Naive thymus-derived CD4-positive, alpha-beta T cell (primary cell): ENCODE measurements around the gene GRAMD2A. TPM values are rescaled to one million over a fixed set of nuclear protein-coding genes. Genes with fewer than 3 reads are reported as not detected.
A peak's percentile ranks its signal among the peaks of the same experiment; 100 is the strongest.

Experiments
- ATAC-seq: fragments of 150-1000 bp; cut with Tn5 transposase; 2 replicates; pipeline ENCODE4 v1.10.0; 2021; ENCODE audit warnings: mild to moderate bottlenecking, moderate library complexity
- CTCF ChIA-PET: fragments of 350-600 bp; sonication (Branson Sonifier 250); formaldehyde crosslinking; loops from one replicate; lab custom pipeline; 2021; ENCODE audit warnings: antibody characterized with exemption; lab: Charles Lee
- POLR2A ChIA-PET: fragments of 350-600 bp; sonication (Branson Sonifier 250); formaldehyde crosslinking; loops from one replicate; lab custom pipeline; 2021; ENCODE audit warnings: antibody characterized with exemption, inconsistent platforms; lab: Charles Lee
- DNase-seq, 9 donors: peaks; one replicate each; pipeline versions ENCODE4 v3.0.0 to v3.0.0-alpha.2; 2020 to 2022; ENCODE audit warnings: mixed read lengths in 1 of 9
- H3K27ac ChIP-seq: one replicate; pipeline ENCODE4 v1.7.0; 2013; ENCODE audit warnings: mild to moderate bottlenecking, low read depth, low read length, moderate library complexity
- H3K27me3 ChIP-seq, 2 donors: one replicate each; pipeline ENCODE4 v1.7.0; 2013; ENCODE audit warnings: low read length in 2 of 2, mild to moderate bottlenecking in 2 of 2, moderate library complexity in 2 of 2; ENCODE audit not compliant: control insufficient read depth in 2 of 2, insufficient read depth in 2 of 2
- H3K36me3 ChIP-seq, 3 experiments: 1 replicate in 2 of 3; 2 replicates in 1 of 3; pipeline ENCODE4 v1.7.0; 2013; ENCODE audit warnings: low read length in 3 of 3, mild to moderate bottlenecking in 3 of 3, moderate library complexity in 1 of 3; ENCODE audit not compliant: insufficient read depth in 3 of 3, control insufficient read depth in 2 of 3
- H3K4me1 ChIP-seq, 2 donors: one replicate each; pipeline ENCODE4 v1.7.0; 2013; ENCODE audit warnings: low read length in 2 of 2, mild to moderate bottlenecking in 2 of 2, moderate library complexity in 1 of 2; ENCODE audit not compliant: control insufficient read depth in 2 of 2, insufficient read depth in 2 of 2
- H3K4me3 ChIP-seq: 2 replicates; pipeline ENCODE4 v1.7.0; 2013; ENCODE audit warnings: mild to moderate bottlenecking, low read length
- H3K9me3 ChIP-seq, 3 experiments: 1 replicate in 2 of 3; 2 replicates in 1 of 3; pipeline ENCODE4 v1.7.0; 2013; ENCODE audit warnings: low read length in 3 of 3; ENCODE audit not compliant: control insufficient read depth in 2 of 3
- H3K27ac Mint-ChIP-seq, 9 donors: one replicate each; pipeline ENCODE4 v1.8.0; 2020 to 2022; ENCODE audit warnings: mixed read lengths in 9 of 9, mild to moderate bottlenecking in 8 of 9, moderate library complexity in 5 of 9, inconsistent platforms in 2 of 9
- H3K27me3 Mint-ChIP-seq, 5 donors: one replicate each; pipeline ENCODE4 v1.8.0; 2021 to 2022; ENCODE audit warnings: mixed read lengths in 5 of 5, mild to moderate bottlenecking in 1 of 5
- H3K36me3 Mint-ChIP-seq, 5 donors: one replicate each; pipeline ENCODE4 v1.8.0; 2020 to 2022; ENCODE audit warnings: mixed read lengths in 5 of 5, mild to moderate bottlenecking in 3 of 5, inconsistent platforms in 1 of 5
- H3K4me1 Mint-ChIP-seq, 7 donors: one replicate each; pipeline ENCODE4 v1.8.0; 2020 to 2022; ENCODE audit warnings: mixed read lengths in 7 of 7, mild to moderate bottlenecking in 3 of 7, inconsistent platforms in 1 of 7
- H3K4me3 Mint-ChIP-seq, 10 donors: one replicate each; pipeline ENCODE4 v1.8.0; 2020 to 2022; ENCODE audit warnings: mild to moderate bottlenecking in 10 of 10, mixed read lengths in 10 of 10, moderate library complexity in 6 of 10, inconsistent platforms in 2 of 10
- H3K9me3 Mint-ChIP-seq, 11 donors: one replicate each; pipeline ENCODE4 v1.8.0; 2020 to 2022; ENCODE audit warnings: mixed read lengths in 11 of 11, mild to moderate bottlenecking in 4 of 11, inconsistent platforms in 1 of 11, moderate library complexity in 1 of 11
- intact Hi-C, 2 donors: fragments of 100-400 bp; cut with micrococcal nuclease; formaldehyde crosslinking; loops; one replicate each; pipeline ENCODE4 v1.15.1; 2023
- polyA plus RNA-seq, 2 donors: library from polyadenylated mRNA; unstranded; fragments of 300-500 nt; fragmentation: Illumina TruSeq; gene quantifications; one replicate each; pipeline ENCODE4 v1.2.3, GENCODE V29; 2021
- total RNA-seq, 6 experiments: library from RNA in 5 of 6; stranded (reverse) in 5 of 6; gene quantifications; 1 replicate in 5 of 6; 2 replicates in 1 of 6; pipeline ENCODE4 v1.2.3 and lab custom pipeline; 2021 to 2026

Gene GRAMD2A
- total and polyA plus RNA-seq, 7 experiments from 2014 or later = not detected

DNA sequence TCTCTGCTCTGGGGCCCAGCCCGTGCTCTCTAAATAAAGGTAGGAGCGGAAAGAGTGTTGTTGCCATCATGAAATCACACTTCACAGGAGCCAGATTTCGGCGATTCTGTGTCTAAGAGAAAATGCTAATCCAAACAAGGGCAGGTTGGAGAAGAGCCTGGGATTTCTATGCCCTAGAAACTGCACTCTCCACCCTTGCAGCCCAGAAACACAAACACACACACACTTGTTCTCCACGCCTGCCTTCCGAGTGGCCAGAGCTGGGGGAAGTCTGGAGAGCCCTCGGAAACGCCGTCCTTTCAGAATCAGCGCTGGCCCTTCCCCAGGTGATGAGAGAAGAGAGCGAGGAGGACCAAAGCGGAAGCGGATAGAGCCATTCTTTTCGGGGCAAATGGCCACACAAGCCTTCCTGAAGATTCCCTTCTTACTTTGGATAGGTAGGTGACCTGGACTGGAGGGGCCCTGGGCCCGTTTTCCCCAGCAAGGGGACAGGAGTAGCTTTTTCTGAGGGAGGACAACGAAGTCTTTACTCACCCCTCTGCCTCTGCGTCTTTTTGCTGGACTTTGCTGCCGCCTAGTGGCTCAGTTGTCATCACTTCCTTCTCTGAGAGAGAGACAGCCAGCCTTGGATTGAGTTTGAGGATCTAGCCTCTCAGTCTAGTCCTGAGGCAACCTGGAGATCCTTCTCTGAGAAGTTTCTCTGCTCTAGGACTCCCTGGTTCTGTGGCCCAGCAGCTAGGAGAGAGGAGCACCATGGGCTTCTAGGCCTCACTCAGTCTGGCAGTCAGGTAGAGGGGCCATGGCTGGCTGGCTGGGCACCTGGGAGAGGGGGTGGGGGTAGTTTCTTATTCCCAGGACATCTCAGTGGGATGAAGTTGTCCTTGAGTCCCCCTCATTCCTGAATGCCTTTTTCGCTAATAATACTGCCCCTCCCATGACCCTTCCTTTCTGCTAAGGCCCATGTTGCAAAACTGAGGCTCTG lies 41.7 kb downstream of the GRAMD2A start:
- POLR2A ChIA-PET = no interaction called here
- Mint-ChIP-seq H3K4me1 (peaks cover 0 to 7% (median 4%) of the 10 kb centered on the region in 7 donors), H3K4me3 (peak overlapping the region; percentile 65 to 91 (median 80)), H3K27me3 (peaks cover 0 to 6% (median 0%) of the 10 kb centered on the region in 5 donors), H3K27ac (peak overlapping the region in 2 of 9 donors; percentile 3 to 58), H3K36me3 (peaks cover 0 to 4% (median 0%) of the 10 kb centered on the region in 5 donors), H3K9me3 (no peaks in the 10 kb centered on the region)
- intact Hi-C loops = loop anchor here (1.0 to 10.0 kb wide), 6 partner anchors 354 to 1041 kb away; partner anchors contain the start of gene THSD4 (in 1 of the 2)
- CTCF ChIA-PET = interaction anchor here (0.8 to 2.5 kb wide), 9 partner anchors 10 to 769 kb away, joined by 3 to 17 read pairs (median 4); no protein-coding TSS in a partner anchor
- DNase-seq = peak; percentile 43 to 77 (median 71)
- ATAC-seq = peak; percentile 83
- H3K4me3 ChIP-seq = peak overlapping the region; percentile 46
- H3K36me3 ChIP-seq = no peaks in the 10 kb centered on the region
- no peaks in the 10 kb centered on the region for H3K9me3 ChIP-seq
- H3K4me1 ChIP-seq = peaks cover 0 to 4% of the 10 kb centered on the region in 2 donors
- H3K27ac ChIP-seq = no peak overlapping the region
- H3K27me3 ChIP-seq = no peaks in the 10 kb centered on the region

DNA sequence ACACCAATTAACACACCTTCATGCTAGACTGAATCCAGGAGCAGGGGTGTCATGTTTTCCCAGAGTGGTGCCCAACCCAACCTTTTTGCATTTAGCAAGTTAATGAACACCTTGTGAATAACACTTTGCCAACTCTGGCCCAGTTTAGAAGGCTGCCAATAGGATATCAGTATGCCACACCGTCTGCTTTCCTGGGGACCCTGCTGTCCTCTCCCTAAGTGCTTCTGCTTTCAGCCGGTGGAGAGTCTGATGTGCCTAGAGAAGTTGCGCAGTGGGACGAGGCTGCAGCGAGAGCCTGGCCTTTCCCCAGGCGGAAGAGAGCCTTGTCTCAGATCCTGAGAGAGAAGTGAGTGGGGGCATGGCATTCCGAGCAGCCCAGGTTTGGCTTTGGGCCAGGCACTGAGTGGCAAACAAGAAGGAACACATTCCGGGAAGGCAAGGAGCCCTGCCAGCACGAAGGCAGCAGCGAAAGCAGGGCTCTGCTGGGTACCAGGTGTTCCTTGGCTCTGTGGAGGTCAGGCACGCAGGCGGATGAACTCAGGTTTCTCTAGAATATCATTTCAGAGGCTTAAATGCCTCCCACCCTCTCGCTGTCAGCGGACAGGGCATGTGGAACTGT lies 42.5 kb downstream of the GRAMD2A start:
- POLR2A ChIA-PET = no interaction called here
- no peaks in the 10 kb centered on the region for H3K36me3 ChIP-seq
- Mint-ChIP-seq H3K27ac (peak overlapping the region in 1 of 9 donors; percentile 3), H3K36me3 (peaks cover 0 to 7% (median 0%) of the 10 kb centered on the region in 5 donors), H3K4me3 (peak overlapping the region in 9 of 10 donors; percentile 65 to 91 (median 80)), H3K9me3 (no peaks in the 10 kb centered on the region), H3K27me3 (peaks cover 0 to 9% (median 0%) of the 10 kb centered on the region in 5 donors), H3K4me1 (peaks cover 0 to 7% (median 4%) of the 10 kb centered on the region in 7 donors)
- intact Hi-C loops = loop anchor here (2.0 to 10.0 kb wide), 3 partner anchors 353 to 1040 kb away; partner anchors contain the start of gene THSD4 (in 1 of the 2)
- H3K27ac ChIP-seq = no peak overlapping the region
- H3K9me3 ChIP-seq = no peaks in the 10 kb centered on the region
- DNase-seq (no peak), ATAC-seq (no peak)
- peaks cover 0 to 4% of the 10 kb centered on the region in 2 donors for H3K4me1 ChIP-seq
- CTCF ChIA-PET = interaction anchor here (1.0 to 2.5 kb wide), 3 partner anchors 374 to 411 kb away, joined by 3 to 17 read pairs (median 7); no protein-coding TSS in a partner anchor
- no peaks in the 10 kb centered on the region for H3K27me3 ChIP-seq
- H3K4me3 ChIP-seq = no peak overlapping the region

DNA sequence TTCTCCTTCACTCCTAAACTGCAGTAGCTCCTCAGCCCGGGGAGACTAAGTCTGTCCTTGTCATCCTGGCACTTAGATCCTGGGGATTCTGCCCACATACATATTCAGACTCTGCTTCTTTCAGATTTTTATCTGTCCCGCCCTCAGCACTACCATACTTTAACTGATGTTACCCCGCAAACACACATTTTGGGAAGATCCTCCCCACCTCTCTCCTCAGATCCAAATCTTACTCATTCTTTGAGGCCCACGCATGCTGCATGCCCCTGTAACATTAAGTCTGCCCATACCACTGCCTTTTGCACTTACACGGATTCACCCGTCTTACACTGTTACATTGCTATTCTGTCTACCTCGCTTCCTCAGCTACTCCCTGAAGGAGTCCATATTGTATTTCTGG lies 43.3 kb downstream of the GRAMD2A start:
- Histone ChIP-seq H3K4me3 (no peak overlapping the region), H3K27ac (no peak overlapping the region), H3K9me3 (no peaks in the 10 kb centered on the region), H3K27me3 (no peaks in the 10 kb centered on the region), H3K36me3 (no peaks in the 10 kb centered on the region), H3K4me1 (peaks cover 0 to 4% of the 10 kb centered on the region in 2 donors)
- no peak for DNase-seq
- H3K4me1 Mint-ChIP-seq = peaks cover 0 to 7% (median 4%) of the 10 kb centered on the region in 7 donors
- H3K4me3 Mint-ChIP-seq = no peak overlapping the region
- ChIA-PET POLR2A (no interaction called here), CTCF (interaction anchor here (1.1 to 3.1 kb wide), 2 partner anchors 373 to 411 kb away, joined by 4 to 17 read pairs; no protein-coding TSS in a partner anchor)
- H3K27me3 Mint-ChIP-seq = peaks cover 0 to 9% (median 0%) of the 10 kb centered on the region in 5 donors
- H3K9me3 Mint-ChIP-seq = no peaks in the 10 kb centered on the region
- H3K27ac Mint-ChIP-seq = peak overlapping the region in 1 of 9 donors; percentile 5
- peaks cover 0 to 7% (median 0%) of the 10 kb centered on the region in 5 donors for H3K36me3 Mint-ChIP-seq
- intact Hi-C loops = loop anchor here (2.0 to 10.0 kb wide), 2 partner anchors 374 to 1040 kb away; partner anchors contain the start of gene THSD4 (in 1 of the 2)
- no peak for ATAC-seq

DNA sequence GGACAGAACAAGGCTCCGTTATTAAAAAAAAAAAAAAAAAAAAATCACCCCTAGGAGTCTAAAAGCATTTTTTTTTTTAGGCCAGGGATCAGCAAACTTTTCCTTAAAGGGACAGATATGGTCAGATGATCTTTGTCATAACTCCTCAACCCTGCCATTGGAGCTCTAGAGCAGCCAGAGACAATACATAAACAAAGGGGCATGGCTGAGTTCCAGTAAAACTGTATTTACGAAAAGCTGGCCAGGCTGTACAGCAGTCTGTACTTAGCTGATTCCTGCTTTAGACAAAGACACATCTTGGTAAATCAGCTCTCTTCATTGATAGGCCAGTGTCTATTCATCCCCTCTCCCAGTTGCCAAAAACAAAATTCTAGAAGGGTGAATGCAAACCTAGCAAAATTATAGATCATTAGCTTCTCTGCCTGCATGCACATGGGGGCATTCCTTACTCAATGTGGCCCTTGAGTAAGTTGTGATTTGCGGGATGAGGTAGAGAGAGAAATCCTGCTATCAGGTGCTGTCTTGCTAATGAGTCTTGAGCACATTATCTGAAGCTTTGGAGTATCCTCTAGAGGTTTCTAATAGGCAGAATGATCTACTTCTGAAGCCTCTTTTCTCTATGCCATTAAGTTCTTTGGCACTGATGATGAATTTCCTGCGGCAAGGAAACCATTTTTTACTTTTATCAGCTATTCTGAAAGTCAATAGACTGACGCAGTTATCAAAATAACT lies 44.2 kb downstream of the GRAMD2A start:
- CTCF ChIA-PET = interaction anchor here (0.6 to 3.1 kb wide), 3 partner anchors 74 to 410 kb away, joined by 3 to 17 read pairs (median 4); no protein-coding TSS in a partner anchor
- Histone ChIP-seq H3K27me3 (no peaks in the 10 kb centered on the region), H3K27ac (no peak overlapping the region), H3K4me1 (peaks cover 0 to 4% of the 10 kb centered on the region in 2 donors), H3K4me3 (no peak overlapping the region), H3K9me3 (no peaks in the 10 kb centered on the region), H3K36me3 (no peaks in the 10 kb centered on the region)
- Mint-ChIP-seq H3K36me3 (peaks cover 0 to 7% (median 0%) of the 10 kb centered on the region in 5 donors), H3K4me1 (peaks cover 0 to 7% (median 4%) of the 10 kb centered on the region in 7 donors), H3K9me3 (no peaks in the 10 kb centered on the region), H3K27me3 (peaks cover 0 to 7% (median 0%) of the 10 kb centered on the region in 5 donors), H3K4me3 (no peak overlapping the region), H3K27ac (peak overlapping the region in 1 of 9 donors; percentile 41)
- no peak for ATAC-seq
- POLR2A ChIA-PET = no interaction called here
- DNase-seq = no peak
- intact Hi-C loops = loop anchor here in 1 of 2 donors (10.0 kb wide), 1 partner anchor 1039 kb away; the partner anchor contains the start of gene THSD4

DNA sequence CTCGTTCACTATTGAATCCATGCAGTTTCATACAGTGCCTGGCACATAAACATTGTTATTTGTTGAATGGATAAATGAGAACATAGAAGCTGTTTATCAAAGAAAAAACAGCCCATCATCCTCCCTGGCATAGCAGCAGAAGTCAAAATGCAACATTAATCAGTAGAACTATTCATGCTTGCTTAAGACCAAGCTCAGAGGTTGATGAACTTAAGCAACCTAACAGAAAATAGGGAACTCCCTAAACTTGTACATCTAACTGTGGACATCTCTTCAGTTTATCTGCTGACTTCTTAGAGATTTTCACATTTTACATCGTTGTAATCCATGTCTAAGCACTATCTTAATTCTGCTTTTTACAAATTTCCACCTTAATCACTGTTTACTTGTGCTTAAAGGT lies 50.2 kb downstream of the GRAMD2A start:
- POLR2A ChIA-PET = no interaction called here
- intact Hi-C loops = no loop called here
- H3K27ac ChIP-seq = no peak overlapping the region
- H3K36me3 ChIP-seq = no peaks in the 10 kb centered on the region
- CTCF ChIA-PET = no interaction called here
- Mint-ChIP-seq H3K4me3 (no peak overlapping the region), H3K9me3 (no peaks in the 10 kb centered on the region), H3K36me3 (peaks cover 0 to 7% (median 0%) of the 10 kb centered on the region in 5 donors), H3K4me1 (no peaks in the 10 kb centered on the region), H3K27ac (no peak overlapping the region), H3K27me3 (peaks cover 0 to 9% (median 9%) of the 10 kb centered on the region in 5 donors)
- ATAC-seq (no peak), DNase-seq (no peak)
- no peaks in the 10 kb centered on the region for H3K4me1 ChIP-seq
- H3K9me3 ChIP-seq = no peaks in the 10 kb centered on the region
- no peaks in the 10 kb centered on the region for H3K27me3 ChIP-seq
- H3K4me3 ChIP-seq = no peak overlapping the region
